Measurements from ENCODE around the gene SEC23B. TPM values are rescaled to one million over a fixed set of nuclear protein-coding genes. Genes with fewer than 3 reads are reported as not detected.

SEC23B gene
- total and polyA plus RNA-seq, 2 of the 8 experiments (the other 6 are each of a cell fraction or from before 2014, with no cell fraction given) = 53.3 to 62.8 TPM

DNA sequence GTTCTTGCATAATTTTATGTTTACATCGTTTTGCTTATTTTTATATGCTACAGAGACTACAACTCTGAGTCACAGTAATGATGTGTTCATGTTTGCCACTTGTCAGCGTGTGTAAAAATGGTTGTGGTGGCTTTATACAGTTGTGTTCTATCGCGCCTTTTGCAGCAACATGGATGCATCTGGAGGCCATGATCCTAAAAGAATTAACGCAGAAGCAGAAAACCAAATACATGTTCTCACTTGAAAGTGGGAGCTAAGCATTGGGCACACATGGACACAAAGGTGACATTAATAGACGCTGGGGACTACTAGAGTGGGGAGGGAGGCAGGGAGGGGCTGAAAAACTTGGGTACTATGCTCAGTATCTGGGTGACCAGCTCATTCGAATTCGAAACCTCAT, 996 bp upstream of the SEC23B start:
- Histone ChIP-seq H2BK20ac (ENCODE audit: low read length) (no peak overlapping the region), H2AK5ac (ENCODE audit: low read depth, low read length) (no peak overlapping the region), H3K56ac (replicated peaks; ENCODE audit: insufficient read length, low read depth, low read length) (no peak overlapping the region), H2AFZ (ENCODE audit: low read length) (peak overlapping the region; percentile 19), H2BK12ac (ENCODE audit: low read depth, low read length) (no peak overlapping the region; the same call in 1 of the 2 replicates), H3K14ac (ENCODE audit: insufficient read length) (no peak overlapping the region), H2BK120ac (replicated peaks; ENCODE audit: low read depth, low read length) (no peak overlapping the region), H3K9me3 (ENCODE audit: insufficient read depth in 2 of 2, low read depth in 1 of 2, low read length in 1 of 2) (no peaks in the 10 kb centered on the region), H3K4me1 (replicated peaks in 1 of 4; ENCODE audit: control insufficient read depth in 3 of 4, insufficient read depth in 4 of 4, low read length in 3 of 4) (peaks cover 0 to 6% (median 2%) of the 10 kb centered on the region in 4 experiments; a peak in 4 of 7 replicates), H3K4me3 (ENCODE audit: extremely low read depth in 1 of 4, insufficient read depth in 2 of 4, low read depth in 3 of 4, low read length in 4 of 4) (peak overlapping the region; percentile 73 to 88 (median 80)), H4K20me1 (replicated peaks in 1 of 2; ENCODE audit: control insufficient read depth in 1 of 2, insufficient read depth in 2 of 2, low read length in 2 of 2) (no peaks in the 10 kb centered on the region), H3K27me3 (replicated peaks in 1 of 4; ENCODE audit: control insufficient read depth in 3 of 4, extremely low read depth in 1 of 4, insufficient read depth in 3 of 4, low read length in 3 of 4) (no peaks in the 10 kb centered on the region), H2BK15ac (ENCODE audit: low read length) (no peak overlapping the region), H3K79me1 (ENCODE audit: low read depth, low read length) (no peaks in the 10 kb centered on the region; the same call in 1 of the 2 replicates), H2BK5ac (ENCODE audit: low read depth, low read length) (no peak overlapping the region; the same call in 1 of the 2 replicates), H3K18ac (ENCODE audit: extremely low read depth, low read length) (no peak overlapping the region), H4K5ac (ENCODE audit: insufficient read length, low read depth, low read length) (peak overlapping the region; percentile 50), H3K9ac (replicated peaks in 1 of 4; ENCODE audit: extremely low read depth in 1 of 4, low read depth in 3 of 4, low read length in 3 of 4) (peak overlapping the region in 3 of 4 experiments; percentile 54 to 95 (median 86); a peak in 5 of 7 replicates), H3K4me2 (ENCODE audit: insufficient read depth in 1 of 2, low read depth in 2 of 2, low read length in 2 of 2) (peak overlapping the region; percentile 80 to 93), H3K23me2 (ENCODE audit: low read depth, low read length) (peaks cover 3% of the 10 kb centered on the region; the same call in 1 of the 2 replicates), H4K91ac (replicated peaks; ENCODE audit: insufficient read length, low read length) (no peak overlapping the region), H3K4ac (replicated peaks; ENCODE audit: insufficient read length, low read depth, low read length) (no peak overlapping the region), H3K23ac (ENCODE audit: insufficient read length) (no peak overlapping the region), H4K8ac (ENCODE audit: extremely low read depth, insufficient read depth, low read length) (no peak overlapping the region), H3K27ac (ENCODE audit: low read depth, low read length) (no peak overlapping the region; the same call in 1 of the 2 replicates), H3K36me3 (ENCODE audit: control insufficient read depth in 2 of 4, insufficient read depth in 4 of 4, low read length in 3 of 4) (peaks cover 2 to 21% (median 10%) of the 10 kb centered on the region in 4 experiments; a peak in 5 of 8 replicates), H3K79me2 (ENCODE audit: control insufficient read depth in 1 of 2, insufficient read depth in 2 of 2, low read length in 2 of 2) (peaks cover 0 to 19% of the 10 kb centered on the region in 2 experiments; a peak in 3 of 4 replicates)
- POLR2A ChIA-PET (ENCODE audit: partially characterized antibody) = interaction anchor here (0.7 to 4.9 kb wide), 18 partner anchors 9 to 219 kb away, joined by 3 to 55 read pairs (median 4); partner anchors contain the start of genes DZANK1, POLR3F, RBBP9 and SMIM26
- CTCF ChIA-PET (ENCODE audit: partially characterized antibody) = interaction anchor here (1.1 to 1.7 kb wide), 6 partner anchors 20 to 94 kb away, joined by 3 to 4 read pairs (median 3); no protein-coding TSS in a partner anchor
- WGBS, 2 experiments (ENCODE audit: extremely low coverage in 1 of 2, insufficient coverage in 1 of 2, insufficient read length in 1 of 2, insufficient replicate concordance in 2 of 2, low coverage in 1 of 2, low lambda C conversion rate in 2 of 2, missing lambda C conversion rate in 1 of 2) = 59% methylated on average over 8 of the region's 8 CpGs; no CpG with 5 or more reads in 1 of the 2 experiments
- FAIRE-seq = no peak
- no peak for DNase-seq (ENCODE audit: low read depth in 1 of 2, low spot score in 2 of 2)
- no peak for TF ChIP-seq YY1 (IDR thresholded peaks at IDR 0.05; ENCODE audit: low read depth, low read length)
- no peak for TF ChIP-seq KDM5A (IDR thresholded peaks at IDR 0.05; ENCODE audit: low read length)
- TF ChIP-seq MAFK (IDR thresholded peaks at IDR 0.05; ENCODE audit: low read depth, low read length) = no peak
- TF ChIP-seq, protein P1, sequence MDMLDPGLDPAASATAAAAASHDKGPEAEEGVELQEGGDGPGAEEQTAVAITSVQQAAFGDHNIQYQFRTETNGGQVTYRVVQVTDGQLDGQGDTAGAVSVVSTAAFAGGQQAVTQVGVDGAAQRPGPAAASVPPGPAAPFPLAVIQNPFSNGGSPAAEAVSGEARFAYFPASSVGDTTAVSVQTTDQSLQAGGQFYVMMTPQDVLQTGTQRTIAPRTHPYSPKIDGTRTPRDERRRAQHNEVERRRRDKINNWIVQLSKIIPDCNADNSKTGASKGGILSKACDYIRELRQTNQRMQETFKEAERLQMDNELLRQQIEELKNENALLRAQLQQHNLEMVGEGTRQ (IDR thresholded peaks at IDR 0.05; ENCODE audit: low read length) = no peak
- TF ChIP-seq GABPA (IDR thresholded peaks at IDR 0.05; ENCODE audit: borderline replicate concordance, insufficient read depth, low read length) = no peak
- TF ChIP-seq, protein P2, sequence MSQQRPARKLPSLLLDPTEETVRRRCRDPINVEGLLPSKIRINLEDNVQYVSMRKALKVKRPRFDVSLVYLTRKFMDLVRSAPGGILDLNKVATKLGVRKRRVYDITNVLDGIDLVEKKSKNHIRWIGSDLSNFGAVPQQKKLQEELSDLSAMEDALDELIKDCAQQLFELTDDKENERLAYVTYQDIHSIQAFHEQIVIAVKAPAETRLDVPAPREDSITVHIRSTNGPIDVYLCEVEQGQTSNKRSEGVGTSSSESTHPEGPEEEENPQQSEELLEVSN (IDR thresholded peaks at IDR 0.05) = no peak
- no peak for TF ChIP-seq SAP30 (IDR thresholded peaks at IDR 0.05; ENCODE audit: insufficient read depth, insufficient replicate concordance, low read length)
- TF ChIP-seq, protein P3, sequence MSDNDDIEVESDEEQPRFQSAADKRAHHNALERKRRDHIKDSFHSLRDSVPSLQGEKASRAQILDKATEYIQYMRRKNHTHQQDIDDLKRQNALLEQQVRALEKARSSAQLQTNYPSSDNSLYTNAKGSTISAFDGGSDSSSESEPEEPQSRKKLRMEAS (IDR thresholded peaks at IDR 0.05) = no peak
- no peak for TF ChIP-seq RFX5 (IDR thresholded peaks at IDR 0.05; ENCODE audit: borderline replicate concordance, low read depth, low read length)
- TF ChIP-seq RXRA (IDR thresholded peaks at IDR 0.05; ENCODE audit: insufficient read depth, low read depth, low read length) = no peak
- TF ChIP-seq JUN (IDR thresholded peaks at IDR 0.05; ENCODE audit: low read depth, low read length) = no peak

Measured in H1 (cell line).